Small intestine (tissue), 7 donors: ENCODE results near the gene MARF1. TPM values are rescaled to one million over a fixed set of nuclear protein-coding genes. Genes with fewer than 3 reads are reported as not detected.

Experiments used
- DNase-seq, 2 donors: peaks; one replicate each; pipeline versions ENCODE4 v3.0.0 to v3.0.0-alpha.2; 2013
- FAIRE-seq: peaks from 2 replicates; lab custom pipeline; 2012; peaks lifted over from hg19 to GRCh38; lab: Jason Lieb, UNC
- H3K27ac ChIP-seq, 3 donors: one replicate each; pipeline ENCODE4 v1.5.1; 2013; ENCODE audit warnings: low read length in 2 of 3, mild to moderate bottlenecking in 2 of 3, control low read depth in 1 of 3, inconsistent platforms in 1 of 3, low read depth in 1 of 3, moderate library complexity in 1 of 3
- H3K27me3 ChIP-seq, 3 donors: one replicate each; pipeline ENCODE4 v1.6.1; 2013; ENCODE audit warnings: low read length in 3 of 3, inconsistent platforms in 1 of 3; ENCODE audit not compliant: control insufficient read depth in 3 of 3, insufficient read depth in 3 of 3
- H3K36me3 ChIP-seq, 3 donors: one replicate each; pipeline ENCODE4 v1.6.1; 2013; ENCODE audit warnings: low read length in 3 of 3, inconsistent platforms in 1 of 3, low read depth in 1 of 3, mild to moderate bottlenecking in 1 of 3, moderate library complexity in 1 of 3; ENCODE audit not compliant: control insufficient read depth in 3 of 3, insufficient read depth in 2 of 3
- H3K4me1 ChIP-seq, 3 donors: one replicate each; pipeline ENCODE4 v1.6.1; 2013; ENCODE audit warnings: low read length in 2 of 3, inconsistent platforms in 1 of 3, low read depth in 1 of 3, mild to moderate bottlenecking in 1 of 3, moderate library complexity in 1 of 3; ENCODE audit not compliant: control insufficient read depth in 3 of 3, insufficient read depth in 2 of 3
- H3K4me3 ChIP-seq, 3 donors: one replicate each; pipeline ENCODE4 v1.5.1; 2013; ENCODE audit warnings: low read length in 3 of 3, control low read depth in 1 of 3, inconsistent platforms in 1 of 3, low read depth in 1 of 3, mild to moderate bottlenecking in 1 of 3, moderate library complexity in 1 of 3
- H3K9me3 ChIP-seq, 2 donors: one replicate each; pipeline ENCODE4 v1.6.1; 2013; ENCODE audit warnings: low read depth in 1 of 2, low read length in 1 of 2; ENCODE audit not compliant: control insufficient read depth in 2 of 2, insufficient read depth in 1 of 2
- WGBS, 3 donors: extraction: QIAGEN DNeasy Blood & Tissue Kit; methylation state at CpG; one replicate each; pipeline ENCODE4 v1.1.7; 2013; 5-methylcytosine and 5-hydroxymethylcytosine counted together
- polyA plus RNA-seq, 4 donors: library from polyadenylated mRNA; stranded (reverse) in 3 of 4; unstranded in 1 of 4; fragments of 200-250 nt in 3 of 4; fragments of 120-200 nt in 1 of 4; gene quantifications; one replicate each; pipeline versions ENCODE4 v1.2.1 to v1.2.3, GENCODE V29; 2013
- donor health status: healthy with polysubstance abuse.
- donor health status: control.
- donor health status: control.
- donor health status: Bipolar disorder and iron deficiency.
- donor health status: healthy.

The MARF1 gene
- polyA plus RNA-seq, 4 donors: 14.3 to 41.4 (median 15.7) TPM

DNA sequence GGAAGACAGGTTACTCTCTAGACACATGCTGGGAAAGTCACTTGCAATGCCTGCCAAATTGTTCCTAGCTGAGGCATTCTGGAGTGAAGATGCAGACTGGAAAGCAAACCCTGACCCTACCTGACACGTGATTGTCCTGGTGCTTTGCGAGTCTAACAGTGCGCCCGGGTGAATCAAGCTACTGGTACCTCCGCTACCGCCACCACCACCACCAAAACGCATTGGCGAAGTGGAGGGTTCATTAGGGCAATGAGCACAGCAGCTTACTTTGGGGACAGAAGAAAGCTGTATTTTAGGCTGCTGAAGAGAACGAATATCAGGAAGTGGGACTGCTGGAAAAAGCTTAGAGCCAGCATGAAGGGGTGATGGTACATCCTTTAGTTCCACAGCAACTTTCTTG lies 7.0 kb downstream of the MARF1 start:
- H3K9me3 ChIP-seq: no peaks in the 10 kb centered on the region
- no peaks in the 10 kb centered on the region for H3K27me3 ChIP-seq
- no peak overlapping the region for H3K27ac ChIP-seq
- H3K36me3 ChIP-seq: peaks cover 13 to 32% (median 20%) of the 10 kb centered on the region in 3 donors
- no peak for FAIRE-seq
- no peak for DNase-seq
- H3K4me3 ChIP-seq: no peak overlapping the region
- 89 to 90% (median 90%) methylated on average over 9 of the region's 9 CpGs for WGBS, 3 donors
- H3K4me1 ChIP-seq: peaks cover 0 to 3% (median 0%) of the 10 kb centered on the region in 3 donors

DNA sequence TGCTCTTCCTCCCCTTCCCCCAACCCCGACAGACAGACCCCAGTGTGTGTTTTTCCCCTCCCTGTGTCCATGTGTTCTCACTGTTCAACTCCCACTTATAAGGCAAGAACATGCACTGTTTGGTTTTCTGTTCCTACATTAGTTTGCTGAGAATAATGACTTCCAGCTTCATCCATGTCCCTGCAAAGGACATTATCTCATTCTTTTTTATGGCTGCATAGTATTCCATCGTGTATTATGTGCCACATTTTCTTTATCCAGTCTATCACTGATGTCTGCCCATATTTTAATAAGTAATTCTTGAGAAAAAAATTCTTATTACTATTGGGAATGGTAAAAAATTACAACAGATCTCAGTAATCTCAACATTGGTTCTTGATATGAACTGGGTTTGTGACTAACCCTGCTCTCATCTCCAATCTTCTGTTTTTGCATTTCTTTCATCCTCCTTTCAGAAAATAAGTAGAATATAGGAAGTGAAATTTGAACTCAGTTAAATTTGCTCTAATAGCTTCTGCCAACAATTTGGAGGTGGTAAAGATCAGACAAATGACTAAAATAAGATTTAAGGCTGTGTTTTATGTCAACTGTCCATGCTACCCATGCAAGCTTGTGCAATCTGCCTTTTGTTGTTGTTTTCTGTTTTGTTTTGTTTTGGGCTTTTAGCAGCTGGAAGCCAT lies 11.1 kb downstream of the MARF1 start:
- no peaks in the 10 kb centered on the region for H3K9me3 ChIP-seq
- 98 to 100% (median 100%) methylated on average over 2 of the region's 2 CpGs for WGBS, 3 donors
- no peak overlapping the region for H3K4me3 ChIP-seq
- H3K36me3 ChIP-seq: peaks cover 18 to 25% (median 25%) of the 10 kb centered on the region in 3 donors
- FAIRE-seq (no peak), DNase-seq (no peak)
- no peaks in the 10 kb centered on the region for H3K4me1 ChIP-seq
- no peaks in the 10 kb centered on the region for H3K27me3 ChIP-seq
- no peak overlapping the region for H3K27ac ChIP-seq

GRCh38 chr16:15621889-15622288 lies 21.1 kb downstream of the MARF1 start:
- no peaks in the 10 kb centered on the region for H3K27me3 ChIP-seq
- no peaks in the 10 kb centered on the region for H3K9me3 ChIP-seq
- no peaks in the 10 kb centered on the region for H3K4me1 ChIP-seq
- no peak overlapping the region for H3K4me3 ChIP-seq
- DNase-seq (no peak), FAIRE-seq (no peak)
- H3K27ac ChIP-seq: no peak overlapping the region
- 85 to 93% (median 93%) methylated on average over 8 of the region's 8 CpGs for WGBS, 3 donors
- peaks cover 25 to 62% (median 40%) of the 10 kb centered on the region in 3 donors for H3K36me3 ChIP-seq

GRCh38 chr16:15621456-15621855 lies 21.5 kb downstream of the MARF1 start:
- FAIRE-seq (no peak), DNase-seq (no peak)
- Histone ChIP-seq H3K4me1 (no peaks in the 10 kb centered on the region), H3K27ac (no peak overlapping the region), H3K36me3 (peaks cover 27 to 65% (median 43%) of the 10 kb centered on the region in 3 donors), H3K9me3 (no peaks in the 10 kb centered on the region), H3K27me3 (no peaks in the 10 kb centered on the region), H3K4me3 (no peak overlapping the region)
- 74 to 94% (median 86%) methylated on average over 4 of the region's 4 CpGs for WGBS, 3 donors

DNA sequence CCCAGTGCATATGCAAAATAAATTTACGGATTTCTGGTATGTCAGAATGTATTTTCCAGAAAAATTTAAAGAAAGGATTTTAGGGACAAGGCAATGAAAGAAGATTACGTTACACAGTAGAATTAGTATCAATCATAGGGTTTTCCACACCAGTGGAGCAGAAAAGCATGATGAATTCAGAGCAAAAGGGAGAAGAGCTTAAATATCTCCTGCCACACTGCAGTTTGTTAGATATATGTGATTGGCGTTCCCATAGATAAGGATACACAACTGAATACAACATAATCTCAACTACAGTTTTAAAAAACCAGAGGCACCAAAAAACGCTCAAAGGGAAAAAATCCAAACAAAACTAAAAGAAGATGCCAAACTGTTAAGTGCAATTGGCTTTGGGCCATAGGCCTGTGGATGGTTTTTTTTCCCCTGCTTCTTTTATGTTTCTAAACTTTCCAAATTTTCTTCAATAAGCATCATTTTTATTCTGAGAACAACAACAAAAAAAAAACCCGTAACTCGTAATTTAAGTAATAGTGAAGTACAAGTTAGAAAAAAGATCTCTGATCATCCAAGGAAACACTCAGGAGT lies 22.3 kb downstream of the MARF1 start:
- H3K9me3 ChIP-seq: no peaks in the 10 kb centered on the region

DNA sequence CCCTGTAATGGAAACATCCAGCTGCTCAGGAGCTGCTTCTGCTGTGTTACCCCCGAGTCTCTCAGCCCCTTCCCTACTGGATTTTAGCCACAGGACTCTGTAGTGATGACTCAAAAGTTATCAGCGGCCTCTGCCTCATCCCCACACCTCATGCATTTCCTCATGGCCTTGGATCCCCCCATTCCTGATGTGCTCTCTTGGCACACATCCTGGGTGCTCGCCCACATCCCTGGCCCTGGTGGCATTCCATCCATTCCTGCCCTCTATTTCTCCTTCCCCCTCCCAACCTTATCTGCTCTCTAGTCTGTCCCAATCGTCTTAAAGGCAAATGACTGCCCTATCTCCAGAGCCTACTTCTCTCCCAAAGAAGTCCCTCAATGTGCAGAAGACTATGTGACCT lies 24.6 kb downstream of the MARF1 start:
- Histone ChIP-seq H3K4me3 (no peak overlapping the region), H3K4me1 (no peaks in the 10 kb centered on the region), H3K27ac (no peak overlapping the region), H3K36me3 (peaks cover 20 to 60% (median 35%) of the 10 kb centered on the region in 3 donors), H3K27me3 (no peaks in the 10 kb centered on the region), H3K9me3 (no peaks in the 10 kb centered on the region)
- DNase-seq (no peak), FAIRE-seq (no peak)
- WGBS, 3 donors: 90 to 99% (median 93%) methylated on average over 4 of the region's 4 CpGs

More for the DNA sequence above, 22.3 kb downstream of the MARF1 start:
- WGBS, 3 donors: 78 to 91% (median 89%) methylated on average over 6 of the region's 6 CpGs
- Histone ChIP-seq H3K36me3 (peaks cover 29 to 67% (median 49%) of the 10 kb centered on the region in 3 donors), H3K4me1 (no peaks in the 10 kb centered on the region), H3K27ac (no peak overlapping the region), H3K4me3 (no peak overlapping the region), H3K27me3 (no peaks in the 10 kb centered on the region)
- FAIRE-seq (no peak), DNase-seq (no peak)

DNA sequence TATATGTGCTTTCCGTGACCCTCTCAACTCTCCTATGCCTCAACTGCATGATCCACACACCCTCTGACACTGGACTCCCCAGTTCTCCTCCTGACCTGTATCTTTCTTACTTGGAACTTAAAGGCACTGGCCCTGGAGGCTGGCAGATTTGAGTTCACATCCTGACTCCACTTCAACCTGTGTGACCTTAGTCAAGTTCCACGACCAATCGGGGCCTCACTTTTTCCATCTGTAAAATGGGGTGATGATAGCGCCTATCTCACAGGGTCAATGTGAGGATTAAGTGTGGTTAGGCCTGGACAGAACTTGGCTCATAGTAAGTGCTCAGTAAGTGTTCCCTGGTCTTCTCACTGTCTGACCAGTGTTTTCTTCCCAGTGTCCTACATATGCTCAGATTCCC lies 25.1 kb downstream of the MARF1 start:
- Histone ChIP-seq H3K4me3 (no peak overlapping the region), H3K27ac (no peak overlapping the region), H3K4me1 (no peaks in the 10 kb centered on the region), H3K27me3 (no peaks in the 10 kb centered on the region), H3K9me3 (no peaks in the 10 kb centered on the region), H3K36me3 (peaks cover 22 to 61% (median 37%) of the 10 kb centered on the region in 3 donors)
- FAIRE-seq (no peak), DNase-seq (no peak)
- WGBS, 3 donors: 91 to 95% (median 94%) methylated on average over 4 of the region's 4 CpGs

DNA sequence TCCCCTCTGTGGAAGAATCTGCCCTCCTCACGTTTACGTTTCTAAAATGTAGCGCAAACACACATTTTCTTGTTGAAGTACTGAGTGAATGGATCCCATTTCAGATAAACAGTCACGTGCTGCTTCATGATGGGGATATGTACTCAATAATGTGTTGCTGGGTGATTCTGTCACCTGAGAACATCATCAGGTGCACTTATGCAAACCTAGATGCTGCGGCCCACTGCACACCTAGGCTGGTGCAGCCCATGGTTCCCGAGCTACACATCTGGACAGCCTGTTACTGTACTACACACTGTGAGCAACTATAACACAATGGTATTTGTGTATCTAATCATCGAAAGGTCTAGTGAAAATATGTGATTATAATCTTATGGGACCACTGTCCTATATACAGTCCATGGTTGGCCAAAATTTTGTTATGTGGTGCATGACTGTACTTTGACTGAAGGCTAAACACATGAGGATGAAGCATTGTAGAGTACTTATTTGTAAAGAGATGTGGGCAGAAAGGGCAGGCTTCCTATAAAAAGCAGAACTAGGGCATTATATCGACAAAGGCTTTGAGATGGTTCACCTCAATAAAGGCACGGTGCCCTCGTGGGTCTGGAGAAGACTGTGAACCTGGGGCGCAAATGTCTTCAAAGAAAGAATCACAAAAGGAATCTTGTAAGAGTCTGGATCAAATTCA lies 26.3 kb downstream of the MARF1 start:
- FAIRE-seq: no peak
- H3K36me3 ChIP-seq: peaks cover 24 to 53% (median 33%) of the 10 kb centered on the region in 3 donors
- H3K9me3 ChIP-seq: no peaks in the 10 kb centered on the region
- H3K27me3 ChIP-seq: no peaks in the 10 kb centered on the region
- no peaks in the 10 kb centered on the region for H3K4me1 ChIP-seq
- H3K27ac ChIP-seq: no peak overlapping the region
- H3K4me3 ChIP-seq: no peak overlapping the region
- no peak for DNase-seq
- WGBS, 3 donors: 92 to 94% (median 94%) methylated on average over 11 of the region's 11 CpGs
